Mammary epithelial cell (primary cell): ENCODE measurements around the gene PRPSAP1.

ENCODE experiments used
- EZH2 ChIP-seq: IDR thresholded peaks from 2 replicates; pipeline ENCODE4 v1.6.1; 2012; ENCODE audit warnings: low read length, inconsistent platforms, borderline replicate concordance
- TF ChIP-seq, protein P1 (sequence below), 2 donors: IDR thresholded peaks in 1 of 2; conservative IDR thresholded peaks in 1 of 2; 2 replicates each; pipeline ENCODE4 v1.5.1; 2011 to 2012; ENCODE audit warnings: inconsistent platforms in 2 of 2, low read length in 2 of 2, mild to moderate bottlenecking in 2 of 2, control low read depth in 1 of 2, low read depth in 1 of 2; ENCODE audit not compliant: insufficient read depth in 1 of 2; ENCODE audit errors: extremely low read depth in 1 of 2

DNA sequence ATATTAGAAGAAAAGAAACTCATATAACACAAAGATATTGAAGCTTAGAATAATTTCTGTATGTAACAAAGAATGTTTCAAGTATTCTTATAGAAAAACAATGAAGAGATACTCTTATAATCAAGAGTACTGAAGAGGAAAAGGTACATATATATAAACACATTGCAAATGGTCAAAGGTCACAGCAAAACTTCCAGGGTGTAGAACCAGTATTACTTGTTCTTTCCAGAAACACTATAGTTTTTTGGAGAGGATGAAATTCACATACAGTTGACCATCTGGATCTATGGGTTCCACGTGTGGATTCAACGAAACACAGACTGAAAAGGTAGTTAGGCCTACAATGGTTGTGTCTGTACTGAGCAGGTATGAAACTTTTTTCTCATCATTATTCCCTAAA is 22.6 kb downstream of the PRPSAP1 start:
- TF ChIP-seq, protein P1, sequence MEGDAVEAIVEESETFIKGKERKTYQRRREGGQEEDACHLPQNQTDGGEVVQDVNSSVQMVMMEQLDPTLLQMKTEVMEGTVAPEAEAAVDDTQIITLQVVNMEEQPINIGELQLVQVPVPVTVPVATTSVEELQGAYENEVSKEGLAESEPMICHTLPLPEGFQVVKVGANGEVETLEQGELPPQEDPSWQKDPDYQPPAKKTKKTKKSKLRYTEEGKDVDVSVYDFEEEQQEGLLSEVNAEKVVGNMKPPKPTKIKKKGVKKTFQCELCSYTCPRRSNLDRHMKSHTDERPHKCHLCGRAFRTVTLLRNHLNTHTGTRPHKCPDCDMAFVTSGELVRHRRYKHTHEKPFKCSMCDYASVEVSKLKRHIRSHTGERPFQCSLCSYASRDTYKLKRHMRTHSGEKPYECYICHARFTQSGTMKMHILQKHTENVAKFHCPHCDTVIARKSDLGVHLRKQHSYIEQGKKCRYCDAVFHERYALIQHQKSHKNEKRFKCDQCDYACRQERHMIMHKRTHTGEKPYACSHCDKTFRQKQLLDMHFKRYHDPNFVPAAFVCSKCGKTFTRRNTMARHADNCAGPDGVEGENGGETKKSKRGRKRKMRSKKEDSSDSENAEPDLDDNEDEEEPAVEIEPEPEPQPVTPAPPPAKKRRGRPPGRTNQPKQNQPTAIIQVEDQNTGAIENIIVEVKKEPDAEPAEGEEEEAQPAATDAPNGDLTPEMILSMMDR (conservative IDR thresholded peaks at IDR 0.05 in 1 of 2, IDR thresholded peaks at IDR 0.05 in 1 of 2; ENCODE audit: extremely low read depth in 1 of 2, insufficient read depth in 1 of 2, low read depth in 1 of 2, low read length in 2 of 2) = no peak
- no peak for TF ChIP-seq EZH2
